ENCODE results near the gene RXRG.

RXRG gene

DNA sequence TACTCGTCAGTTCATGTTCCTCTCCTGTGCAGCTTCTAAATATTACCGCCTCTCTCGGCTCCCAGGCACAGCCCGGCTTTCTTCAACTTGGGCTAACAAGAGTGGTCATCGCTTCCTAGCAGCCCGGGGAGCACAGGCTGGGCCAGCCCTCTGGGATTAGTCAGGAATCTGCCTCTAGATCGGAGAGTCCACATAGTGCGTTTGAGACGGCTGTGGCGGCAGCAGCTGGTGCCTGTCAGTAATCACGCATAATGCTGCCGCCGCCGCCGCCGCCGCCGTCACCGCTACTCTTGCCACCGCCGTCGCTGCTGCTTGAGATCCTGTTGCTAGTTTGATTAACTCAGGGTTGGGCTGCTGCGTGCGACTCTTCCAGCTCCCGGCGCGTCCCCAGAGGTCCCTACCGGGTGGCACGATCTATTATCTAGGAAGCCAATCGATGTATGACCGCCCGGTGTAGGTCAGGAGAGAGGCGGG lies at the start of gene RXRG:
TSS of gene RXRG (minus strand) at position 230 of the 474 bp plus-strand sequence. CDS start 233 bp downstream, outside the sequence.
- DNase-seq (ENCODE audit: low read depth, low spot score) = no peak
- no peak within 1 kb of the TSS for H3K4me3 ChIP-seq (ENCODE audit: low read depth, low read length)
- ChIA-PET CTCF (no interaction called here), POLR2A (no interaction called here)
- TF ChIP-seq, protein P1, sequence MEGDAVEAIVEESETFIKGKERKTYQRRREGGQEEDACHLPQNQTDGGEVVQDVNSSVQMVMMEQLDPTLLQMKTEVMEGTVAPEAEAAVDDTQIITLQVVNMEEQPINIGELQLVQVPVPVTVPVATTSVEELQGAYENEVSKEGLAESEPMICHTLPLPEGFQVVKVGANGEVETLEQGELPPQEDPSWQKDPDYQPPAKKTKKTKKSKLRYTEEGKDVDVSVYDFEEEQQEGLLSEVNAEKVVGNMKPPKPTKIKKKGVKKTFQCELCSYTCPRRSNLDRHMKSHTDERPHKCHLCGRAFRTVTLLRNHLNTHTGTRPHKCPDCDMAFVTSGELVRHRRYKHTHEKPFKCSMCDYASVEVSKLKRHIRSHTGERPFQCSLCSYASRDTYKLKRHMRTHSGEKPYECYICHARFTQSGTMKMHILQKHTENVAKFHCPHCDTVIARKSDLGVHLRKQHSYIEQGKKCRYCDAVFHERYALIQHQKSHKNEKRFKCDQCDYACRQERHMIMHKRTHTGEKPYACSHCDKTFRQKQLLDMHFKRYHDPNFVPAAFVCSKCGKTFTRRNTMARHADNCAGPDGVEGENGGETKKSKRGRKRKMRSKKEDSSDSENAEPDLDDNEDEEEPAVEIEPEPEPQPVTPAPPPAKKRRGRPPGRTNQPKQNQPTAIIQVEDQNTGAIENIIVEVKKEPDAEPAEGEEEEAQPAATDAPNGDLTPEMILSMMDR (IDR thresholded peaks at IDR 0.05; ENCODE audit: insufficient read depth, low read length, missing control alignments) = no peak

DNA sequence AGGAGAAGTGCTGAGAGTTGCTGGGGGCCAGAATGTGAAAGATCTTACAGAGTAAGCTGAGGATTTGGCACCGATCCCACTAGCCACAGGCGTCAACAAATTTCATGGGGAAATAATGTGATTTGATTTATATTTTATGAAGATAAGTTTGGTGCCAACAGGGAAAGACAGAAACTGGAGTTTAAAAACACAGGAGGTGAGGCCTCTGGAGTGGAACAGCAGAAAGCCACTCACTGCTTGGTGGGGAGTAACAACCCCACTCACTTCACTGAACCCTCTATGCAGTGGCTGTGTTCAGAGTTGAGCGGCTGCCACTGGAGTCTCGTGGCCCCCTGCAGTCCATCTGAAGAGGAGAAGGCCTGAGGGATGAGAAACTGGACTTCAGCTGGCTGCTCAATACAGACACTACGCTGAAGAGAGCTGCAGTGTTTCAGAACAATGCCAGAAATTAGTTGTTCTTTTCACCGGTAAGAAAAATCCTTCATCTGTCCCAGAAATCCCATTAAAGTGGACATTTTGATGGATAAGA lies 48.0 kb upstream of the RXRG start:
- ChIA-PET CTCF (no interaction called here), POLR2A (no interaction called here)
- H3K4me3 ChIP-seq (ENCODE audit: low read depth, low read length) = no peak overlapping the region
- TF ChIP-seq, protein P1 (IDR thresholded peaks at IDR 0.05; ENCODE audit: insufficient read depth, low read length, missing control alignments) = no peak
- no peak for DNase-seq (ENCODE audit: low read depth, low spot score)

DNA sequence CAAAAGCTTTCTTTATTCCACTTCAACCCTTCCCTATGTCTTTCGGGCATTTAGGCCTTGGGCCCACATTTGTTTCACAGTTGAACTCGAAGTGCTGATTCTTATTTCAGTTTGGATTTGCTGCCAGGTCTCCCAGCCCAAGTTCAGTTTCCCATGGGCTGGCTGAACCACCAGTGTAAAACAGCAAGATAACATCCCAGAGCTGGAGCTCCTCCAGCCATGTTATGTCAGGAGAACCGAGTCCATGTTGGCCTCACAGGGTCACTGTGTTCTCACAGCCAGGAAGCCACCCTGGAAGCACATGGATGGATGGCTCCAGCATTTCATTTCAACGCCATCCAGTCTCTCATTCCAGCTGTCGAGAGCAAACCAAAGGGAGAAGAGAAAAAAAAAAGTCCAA lies 45.2 kb upstream of the RXRG start:
- H3K4me3 ChIP-seq (ENCODE audit: low read depth, low read length) = no peak overlapping the region
- TF ChIP-seq, protein P1 (IDR thresholded peaks at IDR 0.05; ENCODE audit: insufficient read depth, low read length, missing control alignments) = no peak
- ChIA-PET CTCF (no interaction called here), POLR2A (no interaction called here)
- no peak for DNase-seq (ENCODE audit: low read depth, low spot score)

DNA sequence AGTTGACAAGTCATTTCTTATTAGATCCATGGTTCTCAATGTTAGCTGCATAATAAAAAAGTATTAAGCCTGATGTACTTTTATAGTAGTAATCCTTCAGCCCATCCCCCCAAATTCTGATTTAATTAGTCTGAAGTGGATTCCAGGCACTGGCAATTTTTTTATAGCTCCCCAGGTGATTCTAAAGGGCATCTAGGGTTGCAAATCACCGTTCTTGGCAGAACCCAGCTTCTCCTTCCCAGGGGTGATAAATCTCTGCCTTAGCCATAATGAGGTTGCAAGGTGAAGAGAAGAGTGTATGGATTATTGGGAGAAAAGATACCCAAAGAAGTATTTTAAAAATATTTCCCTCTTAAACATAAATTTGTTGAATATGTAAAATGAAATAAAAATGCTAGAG lies 43.0 kb upstream of the RXRG start:
- TF ChIP-seq, protein P1 (IDR thresholded peaks at IDR 0.05; ENCODE audit: insufficient read depth, low read length, missing control alignments) = no peak
- no peak overlapping the region for H3K4me3 ChIP-seq (ENCODE audit: low read depth, low read length)
- CTCF ChIA-PET = no interaction called here
- POLR2A ChIA-PET = no interaction called here
- DNase-seq (ENCODE audit: low read depth, low spot score) = no peak

DNA sequence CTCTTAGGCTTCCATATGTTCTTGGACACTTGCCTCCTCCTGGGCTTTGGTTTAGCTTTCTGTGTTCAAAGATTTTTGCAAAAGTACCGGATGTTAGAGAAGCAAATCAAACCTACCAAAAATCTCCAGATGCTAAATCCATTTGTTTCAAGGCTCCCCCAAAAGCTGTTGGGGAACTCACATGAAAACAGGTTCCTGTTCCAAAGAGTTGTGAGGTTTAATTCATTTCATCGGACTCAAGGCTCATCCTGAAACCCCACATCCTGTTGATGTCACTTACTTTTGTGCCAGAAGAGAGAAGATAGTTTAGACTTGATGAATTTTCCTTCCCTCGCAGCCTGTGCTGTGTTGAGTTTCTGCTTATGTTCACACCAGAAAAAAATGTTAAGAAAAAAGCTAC lies 41.7 kb upstream of the RXRG start:
- POLR2A ChIA-PET = no interaction called here
- TF ChIP-seq, protein P1 (IDR thresholded peaks at IDR 0.05; ENCODE audit: insufficient read depth, low read length, missing control alignments) = no peak
- CTCF ChIA-PET = no interaction called here
- H3K4me3 ChIP-seq (ENCODE audit: low read depth, low read length) = no peak overlapping the region
- no peak for DNase-seq (ENCODE audit: low read depth, low spot score)

DNA sequence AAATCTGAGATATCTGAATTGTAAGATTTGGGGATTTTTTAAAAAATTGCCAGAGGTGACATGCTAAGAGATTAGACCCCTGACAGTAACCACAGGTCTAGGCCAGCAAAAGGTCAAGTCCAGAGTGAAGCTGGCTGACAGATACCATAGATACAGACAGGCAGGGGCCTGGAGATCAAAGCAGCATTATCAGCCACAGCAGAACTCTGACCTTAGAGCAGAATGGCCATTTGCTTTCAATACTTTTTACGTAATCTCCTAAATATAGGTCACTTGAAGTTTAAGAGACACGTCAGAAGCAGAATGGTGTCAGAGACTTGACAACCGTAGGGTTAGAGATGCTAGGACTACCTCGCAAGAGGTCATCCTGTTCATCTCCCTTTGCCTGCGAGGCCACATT lies 40.8 kb upstream of the RXRG start:
- H3K4me3 ChIP-seq (ENCODE audit: low read depth, low read length) = no peak overlapping the region
- no peak for DNase-seq (ENCODE audit: low read depth, low spot score)
- ChIA-PET POLR2A (no interaction called here), CTCF (no interaction called here)
- TF ChIP-seq, protein P1 (IDR thresholded peaks at IDR 0.05; ENCODE audit: insufficient read depth, low read length, missing control alignments) = no peak

All from AG04449 (cell line).